ENCODE measurements around the gene SOX9.

The SOX9 gene

DNA sequence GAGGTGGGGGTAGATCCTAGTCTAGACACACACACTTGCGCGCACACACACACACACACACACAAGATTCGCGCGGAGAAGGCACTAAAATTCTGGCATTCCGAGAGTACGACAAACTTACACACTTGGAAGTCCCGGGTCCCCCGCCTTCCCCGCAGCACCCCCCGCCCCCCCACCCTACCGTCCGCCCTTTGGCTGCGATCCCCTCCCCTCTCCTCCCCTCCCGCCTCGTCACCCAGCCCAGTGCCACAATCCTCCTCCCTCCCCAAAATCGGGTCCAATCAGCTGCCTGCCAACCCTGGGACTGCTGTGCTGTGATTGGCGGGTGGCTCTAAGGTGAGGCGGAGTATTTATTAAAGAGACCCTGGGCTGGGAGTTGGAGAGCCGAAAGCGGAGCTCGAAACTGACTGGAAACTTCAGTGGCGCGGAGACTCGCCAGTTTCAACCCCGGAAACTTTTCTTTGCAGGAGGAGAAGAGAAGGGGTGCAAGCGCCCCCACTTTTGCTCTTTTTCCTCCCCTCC lies at the start of gene SOX9:
TSS of gene SOX9 (plus strand) at position 379 of the 522 bp plus-strand sequence. CDS start 372 bp downstream, outside the sequence.
- peak; percentile 95 for DNase-seq

DNA sequence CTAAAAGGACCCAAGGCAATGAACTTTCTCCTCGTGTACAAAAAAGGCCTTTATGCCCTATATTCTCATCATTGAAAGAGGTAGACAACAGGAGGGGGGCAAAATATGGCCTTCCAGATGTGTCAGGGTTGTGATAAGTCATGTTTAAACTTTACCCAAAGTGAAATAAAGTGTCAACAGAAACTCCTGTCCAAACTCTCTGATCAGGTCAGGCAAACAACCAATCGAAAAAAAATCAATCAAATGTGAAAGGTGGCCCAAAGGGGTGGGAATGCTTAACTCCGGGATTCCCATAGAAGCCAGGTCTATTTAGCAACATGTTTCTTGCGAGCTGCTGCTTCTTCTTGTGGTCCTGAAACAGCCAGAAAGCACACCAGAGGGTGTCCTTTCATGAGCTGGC lies 49.5 kb upstream of the SOX9 start:
- no peak for DNase-seq

DNA sequence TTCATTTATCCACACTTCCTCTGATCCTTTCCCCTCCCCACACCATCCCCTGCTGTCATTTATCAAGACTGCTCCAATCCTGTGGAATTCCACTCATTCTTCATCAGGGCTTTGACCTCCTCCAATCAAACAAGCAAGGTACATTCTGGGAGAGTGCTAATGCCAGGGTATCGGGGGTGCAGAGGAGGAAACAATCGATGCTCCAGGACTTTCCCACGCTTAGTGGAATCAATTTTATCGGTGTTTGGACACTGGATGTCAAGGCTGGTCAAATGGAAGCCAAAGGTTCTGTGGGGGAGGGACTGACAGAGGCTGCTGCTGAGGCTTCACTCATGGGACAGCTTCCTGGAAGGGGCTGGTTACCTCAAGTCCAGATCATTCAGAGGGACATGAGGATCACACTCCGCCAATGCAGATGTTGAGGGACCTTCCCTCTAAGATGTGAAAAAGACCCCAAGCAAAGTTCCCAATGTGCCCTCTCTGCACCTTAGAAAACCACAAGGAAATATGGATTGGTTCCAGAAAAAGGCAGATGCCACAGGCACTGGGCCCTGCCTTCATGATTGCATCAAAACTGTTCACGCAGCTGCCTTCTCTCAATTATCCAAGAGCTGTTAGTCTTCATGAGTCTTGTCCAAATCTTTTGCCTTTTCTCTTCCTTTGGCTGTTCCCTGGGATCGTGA lies 44.7 kb upstream of the SOX9 start:
- no peak for DNase-seq

DNA sequence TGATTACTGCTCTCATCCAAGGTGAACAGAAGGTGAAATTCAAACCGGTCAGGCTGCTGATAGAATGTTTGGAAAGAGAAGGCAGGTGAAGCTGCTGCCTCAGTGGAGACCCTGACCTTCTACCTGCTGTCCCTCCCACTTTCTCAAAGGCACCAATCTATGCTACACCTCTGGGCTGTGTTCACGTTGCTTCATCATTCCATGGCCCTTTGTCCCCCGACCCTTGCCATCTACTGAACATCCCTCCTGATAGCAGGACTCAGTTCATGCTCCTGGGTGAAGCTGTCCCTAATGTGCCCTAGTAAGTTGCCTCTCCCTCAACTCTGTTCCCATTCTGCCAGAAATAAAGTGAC lies 44.2 kb upstream of the SOX9 start:
- no peak for DNase-seq

DNA sequence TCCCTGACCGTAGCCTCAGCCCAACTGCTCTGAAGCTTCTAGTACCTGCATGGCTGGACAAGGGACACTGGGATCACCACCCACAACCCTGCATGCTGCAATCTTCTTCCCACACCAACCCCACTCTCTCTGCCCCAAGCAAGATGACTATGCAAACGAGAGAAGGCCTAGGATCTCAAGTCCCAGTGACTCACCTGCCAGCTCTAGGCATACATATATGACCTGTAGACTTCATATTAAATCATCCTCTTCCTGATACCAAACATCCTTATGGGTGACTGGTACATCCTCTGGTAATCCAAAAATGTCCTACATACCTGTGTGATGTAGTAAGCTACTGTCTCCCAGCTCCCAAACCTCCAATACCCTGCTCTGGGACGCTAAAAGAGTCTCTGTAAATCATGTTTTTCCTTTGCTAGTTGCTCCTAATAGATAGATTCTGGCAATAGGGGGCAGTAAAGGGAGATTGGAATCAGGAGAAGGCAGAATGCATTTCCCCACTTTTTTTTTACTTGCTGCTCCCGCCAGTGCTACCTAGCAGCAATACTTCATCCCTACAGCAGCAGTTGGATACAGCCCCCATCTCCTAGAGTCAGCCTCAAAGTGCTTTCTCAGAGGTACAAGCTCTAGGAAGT lies 43.4 kb upstream of the SOX9 start:
- no peak for DNase-seq

DNA sequence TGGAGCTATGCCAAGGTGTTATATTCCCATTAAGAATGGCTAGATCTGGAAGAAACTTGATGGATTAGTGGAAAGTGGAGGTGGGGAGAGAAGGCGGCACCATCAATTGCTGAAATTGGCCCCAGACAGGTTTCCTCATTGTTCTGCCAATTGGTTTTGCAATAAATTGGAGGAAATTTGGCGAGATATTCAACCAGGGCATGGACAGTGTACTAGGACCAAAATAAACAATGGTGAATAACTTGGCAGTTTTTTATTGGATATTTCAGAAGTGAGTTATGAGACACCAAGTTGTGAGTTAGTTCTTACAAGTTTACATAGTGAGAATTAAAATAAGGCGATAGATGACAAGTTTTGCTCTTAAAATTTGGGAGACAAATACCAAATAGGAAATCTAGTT lies 41.1 kb upstream of the SOX9 start:
- DNase-seq = no peak

DNA sequence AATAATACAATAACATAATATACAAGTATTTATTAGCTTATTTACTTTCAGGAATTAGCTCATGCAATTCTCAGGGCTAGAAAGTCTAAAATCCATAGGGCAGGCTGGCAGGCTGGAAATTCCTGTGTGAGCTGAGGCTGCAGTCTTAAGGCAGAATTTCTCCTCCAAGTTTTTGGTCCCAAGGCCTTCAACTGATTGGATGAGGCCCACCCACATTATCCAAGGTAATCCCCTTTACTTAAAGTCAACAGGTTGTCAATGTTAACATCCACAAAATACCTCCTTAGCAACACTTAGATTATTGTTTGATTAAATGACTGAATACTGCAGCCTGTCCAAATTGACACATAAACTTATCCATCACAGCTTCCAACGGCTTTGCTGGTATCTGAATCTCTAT lies 32.9 kb upstream of the SOX9 start:
- no peak for DNase-seq

DNA sequence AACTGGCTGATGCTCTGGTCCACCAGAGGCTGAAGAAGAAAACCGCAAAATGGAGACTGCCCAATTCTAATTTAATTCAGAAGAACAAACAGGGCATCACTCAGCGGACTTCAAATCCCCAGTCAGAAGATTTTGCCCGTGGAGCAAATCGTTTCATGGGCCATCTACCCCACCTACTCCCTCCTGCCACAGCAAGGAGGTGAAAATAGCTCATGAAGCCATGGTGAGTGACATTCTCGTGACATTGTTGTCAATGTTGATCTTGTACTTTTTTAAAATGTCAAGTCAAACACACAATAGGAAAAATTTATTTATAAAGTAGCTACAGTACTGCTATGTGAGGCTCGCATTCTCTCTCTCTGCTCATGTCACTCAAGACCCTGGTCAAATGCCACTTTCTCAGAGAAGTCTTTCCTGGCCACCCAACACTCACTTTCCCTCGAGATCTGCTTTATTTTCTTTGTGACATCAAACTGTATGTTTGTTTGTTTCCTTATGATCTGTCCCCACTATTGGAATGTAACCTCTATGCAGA lies 31.3 kb upstream of the SOX9 start:
- no peak for DNase-seq

DNA sequence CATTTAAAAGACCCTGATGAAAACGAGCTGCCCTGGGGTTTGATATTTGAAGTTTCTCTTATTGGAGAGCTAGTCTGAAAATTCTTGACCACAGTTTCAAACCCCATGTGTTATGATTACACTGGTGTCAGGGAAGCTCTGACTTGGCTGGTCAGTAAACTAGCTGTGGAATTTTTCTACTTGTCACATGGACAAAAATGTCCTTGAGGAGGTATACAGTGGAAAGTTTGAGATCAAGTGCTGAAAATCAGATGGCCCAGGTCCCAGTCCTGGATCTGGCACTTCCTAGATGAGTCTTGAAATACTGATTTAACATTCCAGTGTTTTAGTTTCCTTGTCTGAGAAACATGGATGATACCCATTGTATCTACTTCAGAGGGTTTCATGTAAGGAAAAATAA lies 30.7 kb upstream of the SOX9 start:
- no peak for DNase-seq

DNA sequence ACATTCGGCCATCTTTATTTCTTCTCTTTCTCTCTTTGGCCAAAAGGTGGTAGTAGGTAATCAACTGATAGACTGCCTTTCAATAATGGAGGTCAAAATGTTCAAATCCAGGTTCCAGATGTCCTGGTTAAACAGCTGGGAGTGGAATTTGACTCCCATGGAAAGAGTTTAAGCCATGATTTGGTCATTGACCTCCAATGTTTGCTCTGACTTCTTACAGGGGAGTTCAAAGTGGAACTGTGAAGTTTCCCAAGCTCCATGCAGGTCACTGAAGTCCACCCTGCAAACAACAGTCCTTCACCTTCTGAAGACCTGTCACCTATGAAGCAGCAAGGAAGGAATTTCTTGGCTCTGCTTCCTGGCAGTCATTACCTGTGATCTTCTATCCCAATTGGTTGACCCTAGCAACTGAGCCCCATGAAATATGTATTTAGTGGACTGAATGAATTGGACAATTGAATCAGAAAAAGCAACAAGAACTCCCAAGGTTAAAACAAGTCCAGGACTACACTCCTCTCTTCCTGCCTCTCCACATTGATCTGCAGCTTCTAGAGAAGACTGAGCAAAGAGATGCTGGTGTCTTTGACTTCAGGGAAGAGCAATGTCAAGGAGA lies 28.0 kb upstream of the SOX9 start:
- DNase-seq = no peak

DNA sequence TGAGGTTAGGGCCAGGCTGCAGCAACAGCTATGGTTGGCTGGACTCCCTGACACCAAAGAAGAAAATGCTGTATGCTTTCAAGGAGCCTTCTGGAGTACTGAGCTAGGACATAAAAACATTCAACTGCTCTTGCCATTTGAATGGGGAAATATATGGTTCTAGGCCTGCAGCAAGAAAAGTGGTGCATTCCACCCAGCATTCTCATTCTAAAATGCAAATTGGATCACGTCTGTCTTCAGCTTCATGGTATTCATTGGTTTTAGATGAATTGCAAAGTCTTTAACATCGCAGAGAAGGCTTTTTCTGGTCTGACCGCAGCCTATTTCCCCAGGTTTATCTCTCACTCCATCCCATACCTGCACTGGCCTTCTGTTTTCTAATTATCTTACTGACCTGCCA lies 27.1 kb upstream of the SOX9 start:
- DNase-seq = no peak

DNA sequence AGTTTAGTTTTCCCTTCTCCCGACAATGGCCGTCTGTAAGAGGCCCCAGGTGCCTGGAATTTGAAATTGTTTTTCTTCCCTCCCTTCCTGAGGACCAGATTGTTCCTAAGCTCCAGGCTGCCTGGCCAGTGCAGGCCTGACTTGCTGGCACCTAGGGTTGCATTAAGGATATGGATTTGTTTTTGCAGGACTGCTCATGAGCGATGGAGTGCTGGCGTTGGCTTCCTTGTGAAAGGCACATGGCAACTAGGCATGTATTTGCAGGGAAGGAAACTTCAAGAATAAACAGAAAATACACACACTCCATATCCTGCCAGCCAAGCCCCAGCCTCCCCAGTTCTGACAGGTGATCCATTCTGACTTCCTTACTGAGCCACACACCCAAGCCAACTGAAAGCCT lies 25.5 kb upstream of the SOX9 start:
- no peak for DNase-seq

DNA sequence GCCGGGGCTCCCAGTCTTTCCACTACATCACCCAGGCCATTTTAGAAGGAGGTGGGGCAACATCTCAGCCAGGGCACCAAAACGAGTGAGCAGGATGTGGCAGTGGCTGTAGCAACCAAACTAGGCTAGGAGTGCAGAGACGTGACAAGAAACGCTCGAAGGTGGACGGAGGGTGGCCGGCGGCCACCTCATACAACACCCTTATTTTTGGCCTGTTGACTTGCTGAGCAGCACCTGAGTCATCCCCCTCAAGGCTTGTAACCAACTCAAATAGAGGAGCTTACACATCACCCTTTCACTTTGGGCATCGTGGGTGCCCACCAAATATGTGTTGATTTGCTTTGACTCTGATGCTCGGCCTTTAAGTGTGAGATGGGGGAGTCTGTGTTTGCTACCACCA lies 23.7 kb upstream of the SOX9 start:
- DNase-seq = no peak

DNA sequence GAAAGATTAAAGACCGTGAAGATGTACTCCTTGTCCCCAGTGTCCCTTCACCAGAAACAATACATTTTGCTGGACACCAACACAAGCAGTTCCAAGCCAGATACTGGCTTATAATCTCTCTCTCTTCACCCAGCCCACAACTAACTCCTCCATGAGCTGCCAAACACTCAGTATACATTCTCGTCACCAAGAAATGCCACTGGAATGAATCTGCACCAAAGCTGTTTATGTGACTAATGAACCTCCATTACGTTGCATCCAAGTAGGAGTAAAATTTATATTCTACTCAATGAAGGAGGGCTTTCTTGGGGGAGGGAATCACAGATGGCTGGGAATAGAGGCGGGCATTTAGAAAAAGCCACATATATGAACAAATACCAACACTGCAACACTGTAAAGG lies 20.9 kb upstream of the SOX9 start:
- no peak for DNase-seq

DNA sequence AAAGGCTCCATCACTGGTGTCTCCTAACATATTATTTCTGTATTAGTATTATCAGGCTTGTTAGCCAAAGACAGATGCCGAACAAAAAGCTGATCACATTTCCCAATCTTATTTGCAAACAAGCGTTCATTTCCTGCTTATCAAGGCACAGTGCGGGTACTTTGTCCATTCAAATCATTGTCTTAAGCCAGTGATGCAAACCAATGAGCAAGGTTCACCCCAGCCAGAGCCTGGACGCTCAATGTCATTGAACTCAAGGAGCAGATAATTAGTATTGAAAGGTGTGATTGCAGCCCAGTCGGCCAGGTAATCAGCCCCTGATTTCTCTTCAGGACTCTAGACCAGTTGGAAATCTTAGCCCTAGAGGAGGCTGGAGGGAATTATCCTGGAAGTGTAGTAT lies 20.4 kb upstream of the SOX9 start:
- DNase-seq = no peak

DNA sequence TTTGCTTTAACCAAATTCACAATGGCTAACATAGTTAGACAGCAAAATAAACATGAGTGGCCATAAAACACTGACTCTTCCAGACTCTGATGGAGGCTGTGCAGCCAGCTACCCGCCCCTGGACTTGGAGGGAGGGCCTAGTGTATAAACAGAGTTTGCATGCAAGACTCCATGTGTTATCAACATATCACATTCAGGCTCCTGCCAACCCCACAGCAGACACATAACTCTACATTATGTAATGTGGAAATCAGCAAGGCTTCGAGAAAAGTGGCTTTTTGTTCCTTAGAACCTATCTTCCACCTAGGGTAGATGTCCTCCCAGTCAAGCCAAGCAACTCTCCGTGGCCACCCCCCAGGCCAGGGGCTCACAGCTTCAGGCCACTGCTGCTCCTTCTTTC lies 19.3 kb upstream of the SOX9 start:
- DNase-seq = no peak

DNA sequence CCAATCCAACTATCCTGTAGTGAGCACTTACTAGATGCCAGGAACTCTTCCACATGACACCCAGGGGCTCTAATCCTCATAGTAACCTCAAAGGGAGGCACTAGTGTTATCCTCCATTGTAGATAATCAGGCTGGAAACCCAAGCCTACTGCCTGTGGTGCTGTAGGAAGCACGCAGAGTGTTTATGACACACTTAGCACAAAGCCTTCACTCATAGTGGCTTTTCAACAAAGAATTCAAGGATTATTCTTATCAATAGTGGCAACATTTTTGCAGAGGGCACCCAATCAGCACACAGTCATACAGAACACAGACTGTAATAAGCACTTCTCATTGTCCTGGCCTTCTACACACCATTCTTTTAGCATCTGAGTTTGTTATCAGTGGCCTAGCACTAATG lies 18.5 kb upstream of the SOX9 start:
- no peak for DNase-seq

DNA sequence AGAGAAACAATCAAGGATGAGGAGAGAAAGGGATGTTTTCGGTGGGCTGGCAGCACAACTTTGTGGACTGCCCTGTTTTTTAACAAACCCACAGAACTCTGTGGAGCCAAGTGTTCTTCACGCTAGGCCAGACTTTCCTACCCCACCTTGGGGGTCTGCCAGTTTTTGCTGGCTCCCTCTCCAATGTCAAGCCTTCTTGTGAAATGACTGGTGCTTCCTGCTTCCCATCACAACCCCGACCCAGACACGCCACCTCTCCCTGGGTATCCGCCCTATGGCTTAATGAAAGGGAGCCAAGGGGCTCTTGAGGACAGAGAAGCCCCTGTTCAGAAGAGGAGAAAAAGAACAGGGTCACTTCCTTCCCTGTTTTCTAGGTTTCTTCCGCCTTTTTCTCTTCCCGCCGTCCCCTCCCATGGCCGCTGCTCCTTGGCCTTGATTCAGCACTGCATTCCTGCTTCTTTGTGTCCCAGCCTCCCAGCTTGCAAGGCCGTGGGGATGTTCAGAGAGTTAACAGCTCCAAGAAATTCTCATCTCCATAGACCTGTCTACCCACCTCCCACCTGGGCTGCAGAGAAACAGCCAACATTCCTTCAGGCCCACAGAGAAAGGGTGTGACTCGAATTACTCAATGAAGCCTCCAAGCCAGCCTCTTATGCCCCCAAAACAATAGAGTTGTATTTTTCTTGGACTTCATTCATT lies 16.5 kb upstream of the SOX9 start:
- no peak for DNase-seq

DNA sequence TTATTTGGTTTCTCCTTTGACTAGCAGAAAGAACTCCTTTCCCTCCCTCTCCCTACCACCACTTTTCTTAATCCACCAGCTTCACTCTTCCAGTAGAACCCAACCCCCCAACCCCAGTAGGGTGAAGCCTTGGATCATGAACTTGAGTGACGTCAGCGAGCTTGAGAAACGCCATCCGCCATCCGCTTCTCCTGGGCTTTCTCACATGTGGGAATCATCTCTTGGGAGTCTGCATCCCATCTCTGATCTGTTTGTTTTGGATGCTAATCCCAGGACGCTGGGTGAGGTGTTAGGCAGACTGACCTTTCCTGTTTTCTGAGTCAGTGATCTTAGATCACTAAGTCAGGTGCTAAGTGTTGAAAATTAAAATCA lies 16.0 kb upstream of the SOX9 start:
- no peak for DNase-seq

DNA sequence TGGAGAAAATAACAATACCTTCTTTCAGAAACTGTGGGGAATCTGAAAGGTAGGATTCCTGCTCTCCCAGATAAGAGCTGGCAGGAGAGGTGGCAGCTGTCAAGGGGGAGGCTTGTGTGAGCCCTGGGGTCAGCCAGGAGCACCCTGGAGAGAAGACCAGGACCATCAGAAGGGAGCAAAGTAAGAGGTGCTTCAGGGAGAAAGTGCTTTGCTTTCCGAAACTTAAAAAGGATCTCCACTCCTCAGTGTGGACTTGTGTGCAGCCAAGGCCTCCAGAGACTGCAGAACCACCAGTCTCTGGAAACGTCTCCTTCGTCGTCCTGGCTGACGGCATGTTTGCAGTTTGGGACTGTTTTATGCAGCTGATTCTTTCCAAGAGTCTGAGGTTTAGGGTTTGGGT lies 13.7 kb upstream of the SOX9 start:
- no peak for DNase-seq

DNA sequence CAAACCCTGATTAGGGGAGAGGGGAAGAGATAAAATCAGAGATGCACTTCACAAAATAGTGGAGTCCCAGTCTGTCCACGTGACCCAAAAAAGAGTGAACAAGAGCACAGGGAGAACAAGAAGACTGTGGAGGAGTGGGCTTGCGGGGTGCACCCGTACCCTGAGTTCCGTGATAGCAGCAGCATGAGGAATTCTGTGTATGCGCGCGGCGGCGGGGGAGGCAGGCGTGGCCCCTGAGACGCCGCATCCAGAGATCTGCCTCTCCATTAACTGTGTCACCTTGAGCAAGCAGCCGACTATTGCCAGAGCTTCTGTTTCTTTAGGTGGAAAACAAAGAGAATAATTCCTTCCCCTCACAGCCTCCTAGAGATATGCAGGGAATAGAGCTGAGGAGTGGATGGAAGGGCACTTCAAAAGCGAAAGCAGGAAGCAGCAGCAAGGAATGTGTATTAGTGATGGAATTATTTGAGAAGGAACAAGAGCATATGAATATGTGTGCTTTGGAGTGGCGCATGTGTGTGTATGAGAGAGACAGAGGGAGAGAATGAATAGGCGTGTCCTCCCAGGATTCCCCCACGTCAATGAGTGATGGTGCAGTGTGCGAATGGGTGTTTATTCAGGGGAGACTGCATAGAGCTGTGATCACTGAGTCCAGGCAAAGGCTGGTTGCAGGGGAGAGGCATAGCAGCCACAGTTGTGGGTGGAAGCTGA lies 10.4 kb upstream of the SOX9 start:
- no peak for DNase-seq

DNA sequence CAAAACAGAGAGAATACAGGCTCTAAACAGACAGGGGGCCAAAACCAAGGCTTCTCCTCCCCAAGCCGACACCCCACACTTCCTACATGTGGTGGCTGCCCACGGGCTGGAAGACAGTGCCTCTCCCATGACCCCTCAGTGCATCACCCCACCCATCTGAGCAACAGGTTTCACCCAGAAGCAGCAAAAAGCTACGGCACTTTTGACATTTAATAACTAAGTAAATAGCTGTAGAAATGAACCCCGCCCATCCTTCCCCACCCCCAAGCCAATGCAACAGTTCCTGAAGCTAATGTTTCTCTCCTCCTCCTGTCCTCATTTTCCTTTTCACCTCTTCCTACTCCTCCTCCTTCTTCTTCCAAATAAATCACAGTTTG lies 9.9 kb upstream of the SOX9 start:
- DNase-seq = no peak

DNA sequence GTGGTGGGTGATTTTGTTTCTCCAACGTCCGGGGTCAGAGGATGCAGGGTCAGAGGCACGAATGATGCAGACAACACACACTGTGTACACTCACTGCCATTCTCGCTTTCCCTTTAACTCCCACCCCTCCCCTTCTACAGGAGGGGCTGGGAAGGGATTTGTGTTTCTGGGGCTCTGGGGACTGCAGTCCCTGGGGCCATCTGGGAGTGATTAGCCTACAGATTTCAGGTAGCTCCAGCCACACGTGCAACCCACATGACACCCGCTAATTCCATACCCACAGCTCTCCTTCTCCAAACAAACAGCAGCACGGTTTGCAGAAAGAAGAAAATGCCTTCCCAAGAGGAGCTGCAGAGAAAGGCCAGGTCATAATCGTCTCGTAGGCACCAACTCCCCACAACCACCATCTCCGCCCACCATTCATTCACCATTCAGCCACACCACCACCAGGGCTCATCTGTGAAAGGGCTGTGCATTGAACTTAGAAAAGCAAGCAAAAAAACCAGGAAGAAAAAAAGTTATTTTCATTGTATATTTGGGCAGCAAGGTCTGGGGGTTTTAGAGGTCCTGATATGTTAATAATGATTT lies 9.4 kb upstream of the SOX9 start:
- no peak for DNase-seq

Measured in kidney glomerular epithelial cell (primary cell).